Mesenchymal stem cell (in vitro differentiated cells and primary cell): ENCODE measurements around the gene BIN2.

Experiments used
- DNase-seq: peaks from one replicate; pipeline ENCODE4 v3.0.0-alpha.2; 2013
- H2AFZ ChIP-seq: one replicate; pipeline ENCODE4 v1.6.1; 2013; ENCODE audit warnings: low read depth, mild to moderate bottlenecking, control low read depth, inconsistent platforms, low read length, moderate library complexity
- H2AK5ac ChIP-seq: 2 replicates; pipeline ENCODE4 v1.6.1; 2013; ENCODE audit warnings: low read length, moderate library complexity, mild to moderate bottlenecking, inconsistent platforms; ENCODE audit not compliant: severe bottlenecking
- H2BK120ac ChIP-seq: one replicate; pipeline ENCODE4 v1.6.1; 2013; ENCODE audit warnings: low read depth, mild to moderate bottlenecking, inconsistent platforms, low read length, moderate library complexity
- H2BK12ac ChIP-seq, 2 experiments: one replicate each; pipeline ENCODE4 v1.6.1; 2013; ENCODE audit warnings: inconsistent platforms in 2 of 2, low read length in 2 of 2, mild to moderate bottlenecking in 2 of 2, moderate library complexity in 2 of 2, control low read depth in 1 of 2
- H2BK15ac ChIP-seq: one replicate; pipeline ENCODE4 v1.6.1; 2013; ENCODE audit warnings: mild to moderate bottlenecking, low read depth, inconsistent platforms; ENCODE audit not compliant: poor library complexity, severe bottlenecking
- H2BK5ac ChIP-seq: 2 replicates; pipeline ENCODE4 v1.6.1; 2013; ENCODE audit warnings: low read depth, mild to moderate bottlenecking, low read length, control low read depth, inconsistent platforms; ENCODE audit not compliant: poor library complexity, severe bottlenecking
- H3K14ac ChIP-seq, 2 experiments: one replicate each; pipeline ENCODE4 v1.6.1; 2013; ENCODE audit warnings: inconsistent platforms in 2 of 2, low read length in 2 of 2, control low read depth in 1 of 2, mild to moderate bottlenecking in 1 of 2, moderate library complexity in 1 of 2
- H3K18ac ChIP-seq, 2 experiments: one replicate each; pipeline ENCODE4 v1.6.1; 2013; ENCODE audit warnings: inconsistent platforms in 2 of 2, low read length in 2 of 2, control low read depth in 1 of 2, low read depth in 1 of 2, mild to moderate bottlenecking in 1 of 2
- H3K23ac ChIP-seq, 2 experiments: one replicate each; pipeline ENCODE4 v1.6.1; 2013; ENCODE audit warnings: inconsistent platforms in 2 of 2, low read length in 2 of 2, mild to moderate bottlenecking in 2 of 2, moderate library complexity in 2 of 2, control low read depth in 1 of 2
- H3K27ac ChIP-seq: 2 replicates; pipeline ENCODE4 v1.5.1; 2013; ENCODE audit warnings: mild to moderate bottlenecking, moderate library complexity, low read length, control low read depth, inconsistent platforms; ENCODE audit not compliant: poor library complexity, severe bottlenecking
- H3K27me3 ChIP-seq, 2 experiments: 2 replicates each; pipeline versions ENCODE4 v1.6.1 to v1.7.0; 2013; ENCODE audit warnings: low read length in 2 of 2, mild to moderate bottlenecking in 2 of 2, moderate library complexity in 2 of 2, control low read depth in 1 of 2, inconsistent platforms in 1 of 2; ENCODE audit not compliant: control insufficient read depth in 1 of 2, insufficient read depth in 1 of 2
- H3K36me3 ChIP-seq, 2 experiments: 2 replicates each; pipeline versions ENCODE4 v1.6.1 to v1.7.0; 2013; ENCODE audit warnings: low read length in 2 of 2, control low read depth in 1 of 2, inconsistent platforms in 1 of 2, low read depth in 1 of 2, mild to moderate bottlenecking in 1 of 2; ENCODE audit not compliant: insufficient read depth in 2 of 2, control insufficient read depth in 1 of 2
- H3K4ac ChIP-seq, 2 experiments: one replicate each; pipeline ENCODE4 v1.6.1; 2013; ENCODE audit warnings: inconsistent platforms in 2 of 2, low read length in 2 of 2, mild to moderate bottlenecking in 2 of 2, moderate library complexity in 2 of 2, control low read depth in 1 of 2, low read depth in 1 of 2
- H3K4me1 ChIP-seq: 2 replicates; pipeline ENCODE4 v1.6.1; 2013; ENCODE audit warnings: low read depth, low read length, control low read depth; ENCODE audit not compliant: control insufficient read depth, insufficient read depth
- H3K4me2 ChIP-seq: 2 replicates; pipeline ENCODE4 v1.6.1; 2013; ENCODE audit warnings: low read length, mild to moderate bottlenecking, inconsistent platforms; ENCODE audit not compliant: poor library complexity, severe bottlenecking
- H3K4me3 ChIP-seq, 2 experiments: 2 replicates each; pipeline versions ENCODE4 v1.5.1 to v1.7.0; 2013; ENCODE audit warnings: low read length in 2 of 2, mild to moderate bottlenecking in 2 of 2, control low read depth in 1 of 2, low read depth in 1 of 2; ENCODE audit not compliant: insufficient read depth in 1 of 2
- H3K79me1 ChIP-seq: replicated peaks from 2 replicates; pipeline ENCODE4 v1.6.1; 2013; ENCODE audit warnings: mild to moderate bottlenecking, control low read depth, low read length, inconsistent platforms; ENCODE audit not compliant: poor library complexity, severe bottlenecking
- H3K9ac ChIP-seq: 2 replicates; pipeline ENCODE4 v1.7.0; 2013; ENCODE audit warnings: mild to moderate bottlenecking, low read length, moderate library complexity
- H3K9me3 ChIP-seq: 2 replicates; pipeline ENCODE4 v1.7.0; 2013; ENCODE audit warnings: mild to moderate bottlenecking, low read length; ENCODE audit not compliant: control insufficient read depth
- H4K8ac ChIP-seq: one replicate; pipeline ENCODE4 v1.6.1; 2013; ENCODE audit warnings: inconsistent platforms, mild to moderate bottlenecking, low read length, moderate library complexity
- H4K91ac ChIP-seq: one replicate; pipeline ENCODE4 v1.6.1; 2013; ENCODE audit warnings: mild to moderate bottlenecking, low read length, inconsistent platforms
- WGBS: methylation state at CpG from one replicate; pipeline ENCODE4 v1.1.7; 2013; ENCODE audit warnings: mixed read lengths; 5-methylcytosine and 5-hydroxymethylcytosine counted together

Gene BIN2

DNA sequence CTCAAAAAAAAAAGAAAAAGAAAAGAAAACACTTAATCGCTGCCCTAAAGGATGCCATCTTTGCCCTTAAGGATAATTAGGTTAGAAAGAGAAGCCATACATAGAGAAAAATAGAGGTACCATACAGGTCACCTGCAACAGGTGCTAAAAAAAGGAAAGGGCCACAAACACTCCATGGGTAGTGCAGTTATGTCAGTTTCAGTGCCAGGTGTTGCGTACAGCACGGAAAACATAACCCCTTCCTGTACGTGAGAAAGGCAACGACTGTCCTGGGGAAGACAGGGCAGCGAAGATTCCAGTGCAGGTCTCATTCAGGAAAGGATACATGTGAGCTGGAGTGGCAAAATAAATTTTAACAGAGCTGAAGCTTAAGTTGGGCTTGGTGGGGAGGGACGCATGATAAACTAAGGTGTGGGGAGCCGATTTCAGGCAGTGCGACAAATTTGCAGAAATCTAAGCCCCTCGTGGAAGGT, 85.9 kb downstream of the BIN2 start:
- H3K14ac ChIP-seq = no peak overlapping the region
- peak overlapping the region; percentile 93 for H3K4me2 ChIP-seq
- H2BK12ac ChIP-seq = peak overlapping the region; percentile 72 to 73
- no peak overlapping the region for H2BK5ac ChIP-seq
- peak overlapping the region; percentile 50 for H3K27ac ChIP-seq
- peak overlapping the region; percentile 22 for H2AK5ac ChIP-seq
- peak overlapping the region; percentile 79 to 88 for H3K18ac ChIP-seq
- H4K8ac ChIP-seq = peak overlapping the region; percentile 86
- H3K36me3 ChIP-seq = peaks cover 12 to 30% of the 10 kb centered on the region in 2 experiments
- H2BK15ac ChIP-seq = no peak overlapping the region
- H2BK120ac ChIP-seq = peak overlapping the region; percentile 71
- peak overlapping the region; percentile 93 for H2AFZ ChIP-seq
- peak overlapping the region; percentile 100 for H3K9ac ChIP-seq
- peak overlapping the region; percentile 66 for H4K91ac ChIP-seq
- H3K23ac ChIP-seq = no peak overlapping the region
- H3K4me3 ChIP-seq = peak overlapping the region; percentile 61 to 99
- no peaks in the 10 kb centered on the region for H3K27me3 ChIP-seq
- peaks cover 12% of the 10 kb centered on the region for H3K4me1 ChIP-seq
- peaks cover 15% of the 10 kb centered on the region for H3K79me1 ChIP-seq
- DNase-seq = no peak
- 36% methylated on average over 9 of the region's 10 CpGs for WGBS
- H3K4ac ChIP-seq = peak overlapping the region; percentile 6 to 85
- H3K9me3 ChIP-seq = no peaks in the 10 kb centered on the region

DNA sequence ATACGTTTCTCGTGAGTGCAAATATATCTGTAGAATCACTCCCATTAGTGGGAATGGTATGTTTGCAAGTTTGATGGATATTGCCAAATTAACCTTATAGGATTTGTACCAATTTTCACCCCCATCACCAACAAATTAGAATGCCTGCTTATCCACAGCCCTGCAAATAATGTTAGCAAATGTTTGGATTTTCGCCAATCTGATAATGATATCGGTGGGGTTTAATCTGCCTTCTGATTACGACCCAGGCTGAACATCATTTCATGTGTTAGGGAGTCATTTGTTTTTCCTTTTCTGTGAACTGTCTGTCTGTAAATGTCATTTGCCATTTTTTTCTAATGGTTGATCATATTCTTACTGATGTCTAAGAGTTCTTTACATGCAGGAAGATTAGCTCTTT, 89.4 kb downstream of the BIN2 start:
- Histone ChIP-seq H3K79me1 (peaks cover 6% of the 10 kb centered on the region), H3K9me3 (no peaks in the 10 kb centered on the region)

DNA sequence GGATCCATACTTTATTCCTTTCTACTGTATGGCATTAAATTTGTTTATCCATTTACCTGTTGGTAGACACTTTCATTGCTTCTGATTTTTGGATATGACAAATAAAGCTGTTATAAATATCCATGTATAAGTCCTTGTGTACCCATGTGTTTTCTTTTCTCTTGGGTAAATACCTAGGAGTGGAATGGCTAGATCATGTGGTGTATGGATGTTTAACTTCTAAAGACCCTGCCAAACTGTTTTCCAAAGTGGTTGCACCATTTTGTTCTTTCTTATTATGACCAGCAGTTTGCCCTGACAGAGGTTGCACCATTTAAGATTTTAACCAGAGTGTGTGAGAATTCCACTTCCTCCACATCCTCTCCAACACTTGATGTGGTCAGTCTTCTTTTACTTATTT, 91.3 kb downstream of the BIN2 start:
- H3K36me3 ChIP-seq = no peaks in the 10 kb centered on the region
- no peak overlapping the region for H2AFZ ChIP-seq
- no peak overlapping the region for H2AK5ac ChIP-seq
- H4K91ac ChIP-seq = no peak overlapping the region
- H3K23ac ChIP-seq = no peak overlapping the region
- no peak overlapping the region for H2BK15ac ChIP-seq
- no peaks in the 10 kb centered on the region for H3K4me1 ChIP-seq
- no peak overlapping the region for H3K14ac ChIP-seq
- no peak overlapping the region for H2BK5ac ChIP-seq
- no peak overlapping the region for H2BK12ac ChIP-seq
- no peak overlapping the region for H4K8ac ChIP-seq
- no peak overlapping the region for H3K4me3 ChIP-seq
- no peak overlapping the region for H3K18ac ChIP-seq
- no peaks in the 10 kb centered on the region for H3K79me1 ChIP-seq
- H3K4ac ChIP-seq = no peak overlapping the region
- H3K27me3 ChIP-seq = no peaks in the 10 kb centered on the region
- no peaks in the 10 kb centered on the region for H3K9me3 ChIP-seq
- no peak overlapping the region for H2BK120ac ChIP-seq
- H3K4me2 ChIP-seq = no peak overlapping the region
- no peak overlapping the region for H3K27ac ChIP-seq
- no peak for DNase-seq
- H3K9ac ChIP-seq = no peak overlapping the region

More for the DNA sequence above, 89.4 kb downstream of the BIN2 start:
- Histone ChIP-seq H2BK120ac (no peak overlapping the region), H3K18ac (no peak overlapping the region), H3K4me1 (peaks cover 5% of the 10 kb centered on the region), H3K27me3 (no peaks in the 10 kb centered on the region), H3K23ac (no peak overlapping the region), H2AK5ac (no peak overlapping the region), H3K4me3 (no peak overlapping the region), H2BK5ac (no peak overlapping the region), H3K36me3 (no peaks in the 10 kb centered on the region), H3K9ac (no peak overlapping the region), H3K4ac (no peak overlapping the region), H2AFZ (no peak overlapping the region), H4K8ac (no peak overlapping the region), H2BK15ac (no peak overlapping the region), H2BK12ac (no peak overlapping the region), H3K14ac (no peak overlapping the region), H3K27ac (no peak overlapping the region), H3K4me2 (no peak overlapping the region), H4K91ac (no peak overlapping the region)
- DNase-seq = no peak
- 97% methylated on average over 3 of the region's 5 CpGs for WGBS
